ENCODE results near the gene PTPRZ1.

GRCh38 chr7:121966276-121966934, 93.4 kb downstream of the PTPRZ1 start:
- TF ChIP-seq ZNF701 (tag by site-specific recombination; IDR thresholded peaks at IDR 0.05), result no peak
- TF ChIP-seq ZNF544 (tag by site-specific recombination; IDR thresholded peaks at IDR 0.05), result no peak
- TF ChIP-seq, protein P1, sequence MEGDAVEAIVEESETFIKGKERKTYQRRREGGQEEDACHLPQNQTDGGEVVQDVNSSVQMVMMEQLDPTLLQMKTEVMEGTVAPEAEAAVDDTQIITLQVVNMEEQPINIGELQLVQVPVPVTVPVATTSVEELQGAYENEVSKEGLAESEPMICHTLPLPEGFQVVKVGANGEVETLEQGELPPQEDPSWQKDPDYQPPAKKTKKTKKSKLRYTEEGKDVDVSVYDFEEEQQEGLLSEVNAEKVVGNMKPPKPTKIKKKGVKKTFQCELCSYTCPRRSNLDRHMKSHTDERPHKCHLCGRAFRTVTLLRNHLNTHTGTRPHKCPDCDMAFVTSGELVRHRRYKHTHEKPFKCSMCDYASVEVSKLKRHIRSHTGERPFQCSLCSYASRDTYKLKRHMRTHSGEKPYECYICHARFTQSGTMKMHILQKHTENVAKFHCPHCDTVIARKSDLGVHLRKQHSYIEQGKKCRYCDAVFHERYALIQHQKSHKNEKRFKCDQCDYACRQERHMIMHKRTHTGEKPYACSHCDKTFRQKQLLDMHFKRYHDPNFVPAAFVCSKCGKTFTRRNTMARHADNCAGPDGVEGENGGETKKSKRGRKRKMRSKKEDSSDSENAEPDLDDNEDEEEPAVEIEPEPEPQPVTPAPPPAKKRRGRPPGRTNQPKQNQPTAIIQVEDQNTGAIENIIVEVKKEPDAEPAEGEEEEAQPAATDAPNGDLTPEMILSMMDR (tag by site-specific recombination; IDR thresholded peaks at IDR 0.05), result no peak
- TF ChIP-seq SP7 (tag by site-specific recombination; IDR thresholded peaks at IDR 0.05), result no peak
- no peak for TF ChIP-seq ZBTB20 (tag by site-specific recombination; IDR thresholded peaks at IDR 0.05)
- TF ChIP-seq YY1 (tag by site-specific recombination; IDR thresholded peaks at IDR 0.05), result no peak
- no peak for TF ChIP-seq ZNF114 (tag by site-specific recombination; IDR thresholded peaks at IDR 0.05)
- TF ChIP-seq ZNF138 (tag by site-specific recombination; IDR thresholded peaks at IDR 0.05; ENCODE audit: borderline replicate concordance), result no peak
- no peak for TF ChIP-seq REST (tag by site-specific recombination; IDR thresholded peaks at IDR 0.05)
